Measurements from ENCODE around the gene DOCK9.

Gene DOCK9

DNA sequence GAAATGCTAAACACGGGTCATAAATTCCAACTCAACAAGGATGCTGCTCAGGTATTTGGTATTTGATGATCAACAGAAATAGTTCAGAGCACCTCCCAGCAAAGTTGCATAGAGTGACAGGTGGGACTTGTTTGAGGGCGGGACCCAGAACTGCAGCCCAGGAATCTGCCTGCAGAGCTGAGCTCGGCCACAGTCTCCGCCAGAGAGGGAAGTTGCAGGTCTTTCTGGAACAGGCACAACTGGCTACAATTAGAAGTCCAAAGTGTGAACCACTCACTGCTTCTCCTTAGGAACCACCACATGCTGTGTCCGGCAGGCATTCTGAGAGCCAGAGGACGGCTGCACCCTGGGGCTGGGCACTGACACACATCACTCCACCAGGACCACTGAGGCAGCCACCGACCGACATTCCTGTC is 226.5 kb downstream of the DOCK9 start:
- H3K27me3 ChIP-seq (ENCODE audit: insufficient read depth, low read depth): no peaks in the 10 kb centered on the region
- H3K4me1 ChIP-seq (ENCODE audit: low read depth, poor library complexity, severe bottlenecking): no peaks in the 10 kb centered on the region
- H3K36me3 ChIP-seq (ENCODE audit: insufficient read depth): no peaks in the 10 kb centered on the region
- H2AFZ ChIP-seq (ENCODE audit: low read depth): no peak overlapping the region
- H3K27ac ChIP-seq: no peak overlapping the region
- H3K4me3 ChIP-seq (IDR thresholded peaks at IDR 0.05; ENCODE audit: insufficient read depth, low read depth, low read length): no peak overlapping the region
- no peaks in the 10 kb centered on the region for H3K79me2 ChIP-seq (ENCODE audit: insufficient read depth, low read depth)
- H3K4me2 ChIP-seq: no peak overlapping the region
- no peak overlapping the region for H3K9ac ChIP-seq
- TF ChIP-seq CTCF (conservative IDR thresholded peaks at IDR 0.05; ENCODE audit: low read depth, low read length): no peak
- no peaks in the 10 kb centered on the region for H4K20me1 ChIP-seq (ENCODE audit: insufficient read depth)

DNA sequence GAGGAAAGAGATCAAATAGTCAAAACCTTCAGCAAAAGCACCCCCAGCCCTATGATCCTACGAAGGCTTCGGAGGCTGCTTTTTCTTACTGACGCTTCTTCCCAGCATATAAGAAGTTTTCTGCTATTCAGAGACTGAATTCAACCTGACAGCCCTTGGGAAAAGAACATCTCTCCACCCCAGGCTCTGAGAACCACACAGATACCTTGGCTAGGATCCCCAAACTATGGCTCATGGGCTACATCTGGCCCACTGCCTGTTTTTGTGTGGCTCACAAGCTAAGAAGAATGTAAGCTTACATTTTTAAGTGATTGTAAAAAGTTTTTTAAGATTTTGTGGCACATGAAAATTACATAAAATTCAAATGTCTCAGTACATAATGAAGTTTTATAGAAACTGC is 228.4 kb downstream of the DOCK9 start:
- TF ChIP-seq CTCF (conservative IDR thresholded peaks at IDR 0.05; ENCODE audit: low read depth, low read length): no peak
- H3K4me1 ChIP-seq (ENCODE audit: low read depth, poor library complexity, severe bottlenecking): no peaks in the 10 kb centered on the region
- no peak overlapping the region for H3K4me2 ChIP-seq
- no peak overlapping the region for H3K4me3 ChIP-seq (IDR thresholded peaks at IDR 0.05; ENCODE audit: insufficient read depth, low read depth, low read length)
- H2AFZ ChIP-seq (ENCODE audit: low read depth): no peak overlapping the region
- H3K36me3 ChIP-seq (ENCODE audit: insufficient read depth): no peaks in the 10 kb centered on the region
- no peaks in the 10 kb centered on the region for H4K20me1 ChIP-seq (ENCODE audit: insufficient read depth)
- H3K27ac ChIP-seq: no peak overlapping the region
- H3K79me2 ChIP-seq (ENCODE audit: insufficient read depth, low read depth): no peaks in the 10 kb centered on the region
- no peaks in the 10 kb centered on the region for H3K27me3 ChIP-seq (ENCODE audit: insufficient read depth, low read depth)
- no peak overlapping the region for H3K9ac ChIP-seq

DNA sequence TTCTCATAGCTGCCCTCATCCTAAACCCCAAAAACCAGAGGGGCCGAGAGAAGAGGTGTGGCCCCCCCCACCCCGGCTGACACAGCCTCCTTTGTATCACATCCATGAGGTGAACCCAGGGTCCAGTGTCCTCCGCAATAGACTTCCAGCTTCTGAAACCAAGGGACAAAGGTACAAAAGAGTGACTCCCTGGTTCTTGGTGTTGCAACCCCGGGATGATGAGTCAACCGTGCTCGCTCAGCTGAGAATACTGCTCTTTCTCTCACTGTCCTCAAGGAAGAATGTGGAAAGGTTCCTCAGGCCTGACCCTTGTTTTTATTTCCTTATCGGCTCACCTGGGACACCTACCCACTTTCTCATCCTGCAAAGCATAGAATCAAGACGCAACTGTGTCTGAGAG is 230.9 kb downstream of the DOCK9 start:
- no peaks in the 10 kb centered on the region for H3K4me1 ChIP-seq (ENCODE audit: low read depth, poor library complexity, severe bottlenecking)
- no peaks in the 10 kb centered on the region for H3K27me3 ChIP-seq (ENCODE audit: insufficient read depth, low read depth)
- no peak overlapping the region for H3K9ac ChIP-seq
- H3K4me3 ChIP-seq (IDR thresholded peaks at IDR 0.05; ENCODE audit: insufficient read depth, low read depth, low read length): no peak overlapping the region
- no peak for TF ChIP-seq CTCF (conservative IDR thresholded peaks at IDR 0.05; ENCODE audit: low read depth, low read length)
- no peak overlapping the region for H3K4me2 ChIP-seq
- no peaks in the 10 kb centered on the region for H4K20me1 ChIP-seq (ENCODE audit: insufficient read depth)
- no peak overlapping the region for H3K27ac ChIP-seq
- H3K36me3 ChIP-seq (ENCODE audit: insufficient read depth): no peaks in the 10 kb centered on the region
- no peak overlapping the region for H2AFZ ChIP-seq (ENCODE audit: low read depth)
- H3K79me2 ChIP-seq (ENCODE audit: insufficient read depth, low read depth): no peaks in the 10 kb centered on the region
